HL-60 (cell line): ENCODE measurements around the gene ESR1.

Experiments used
- CTCF ChIP-seq: IDR thresholded peaks from one replicate; pipeline ENCODE4 v1.5.1; 2011; ENCODE audit warnings: low read length, control low read depth, inconsistent platforms; ENCODE audit not compliant: insufficient read depth
- POLR2AphosphoS5 ChIP-seq: IDR thresholded peaks from 2 replicates; pipeline ENCODE4 v1.6.1; 2012; ENCODE audit warnings: low read depth
- REST ChIP-seq: IDR thresholded peaks from 2 replicates; pipeline ENCODE4 v1.6.1; 2012; ENCODE audit warnings: low read depth; ENCODE audit not compliant: insufficient replicate concordance
- SPI1 ChIP-seq: IDR thresholded peaks from 2 replicates; pipeline ENCODE4 v1.6.1; 2012; ENCODE audit warnings: low read depth, mild to moderate bottlenecking, borderline replicate concordance

GRCh38 chr6:152050451-152051195 lies 243.1 kb downstream of the ESR1 start:
- TF ChIP-seq CTCF (no peak), REST (no peak), POLR2AphosphoS5 (no peak), SPI1 (no peak)
